Measurements from ENCODE around the gene RPGR.

RPGR gene

GRCh38 chrX:38282049-38282448, 45.3 kb downstream of the RPGR start:
- H4K20me1 ChIP-seq (ENCODE audit: insufficient read depth): no peaks in the 10 kb centered on the region
- no peaks in the 10 kb centered on the region for H3K79me2 ChIP-seq (ENCODE audit: insufficient read depth, low read depth)
- no peak overlapping the region for H3K9ac ChIP-seq
- no peak overlapping the region for H3K4me2 ChIP-seq
- TF ChIP-seq CTCF (conservative IDR thresholded peaks at IDR 0.05; ENCODE audit: low read depth, low read length): no peak
- no peaks in the 10 kb centered on the region for H3K36me3 ChIP-seq (ENCODE audit: insufficient read depth)
- H3K4me1 ChIP-seq (ENCODE audit: low read depth, poor library complexity, severe bottlenecking): no peaks in the 10 kb centered on the region
- H3K27ac ChIP-seq: no peak overlapping the region
- no peak overlapping the region for H3K4me3 ChIP-seq (IDR thresholded peaks at IDR 0.05; ENCODE audit: insufficient read depth, low read depth, low read length)
- no peak overlapping the region for H2AFZ ChIP-seq (ENCODE audit: low read depth)
- no peaks in the 10 kb centered on the region for H3K27me3 ChIP-seq (ENCODE audit: insufficient read depth, low read depth)

- no peaks in the 10 kb centered on the region for H3K36me3 ChIP-seq (ENCODE audit: insufficient read depth)
- no peak overlapping the region for H2AFZ ChIP-seq (ENCODE audit: low read depth)
- no peaks in the 10 kb centered on the region for H3K4me1 ChIP-seq (ENCODE audit: low read depth, poor library complexity, severe bottlenecking)
- TF ChIP-seq CTCF (conservative IDR thresholded peaks at IDR 0.05; ENCODE audit: low read depth, low read length): no peak
- no peak overlapping the region for H3K4me3 ChIP-seq (IDR thresholded peaks at IDR 0.05; ENCODE audit: insufficient read depth, low read depth, low read length)
- H3K4me2 ChIP-seq: no peak overlapping the region
- H3K9ac ChIP-seq: no peak overlapping the region
- no peaks in the 10 kb centered on the region for H4K20me1 ChIP-seq (ENCODE audit: insufficient read depth)
- H3K79me2 ChIP-seq (ENCODE audit: insufficient read depth, low read depth): no peaks in the 10 kb centered on the region
- H3K27me3 ChIP-seq (ENCODE audit: insufficient read depth, low read depth): no peaks in the 10 kb centered on the region
- no peak overlapping the region for H3K27ac ChIP-seq
Observed at GRCh38 chrX:38279188-38279587, 48.1 kb downstream of the RPGR start.

GRCh38 chrX:38278682-38279081, 48.6 kb downstream of the RPGR start:
- Histone ChIP-seq H3K79me2 (ENCODE audit: insufficient read depth, low read depth) (no peaks in the 10 kb centered on the region), H3K4me3 (IDR thresholded peaks at IDR 0.05; ENCODE audit: insufficient read depth, low read depth, low read length) (no peak overlapping the region), H3K9ac (no peak overlapping the region), H3K4me2 (no peak overlapping the region), H2AFZ (ENCODE audit: low read depth) (no peak overlapping the region), H3K36me3 (ENCODE audit: insufficient read depth) (no peaks in the 10 kb centered on the region), H4K20me1 (ENCODE audit: insufficient read depth) (no peaks in the 10 kb centered on the region), H3K4me1 (ENCODE audit: low read depth, poor library complexity, severe bottlenecking) (no peaks in the 10 kb centered on the region), H3K27me3 (ENCODE audit: insufficient read depth, low read depth) (no peaks in the 10 kb centered on the region), H3K27ac (no peak overlapping the region)
- TF ChIP-seq CTCF (conservative IDR thresholded peaks at IDR 0.05; ENCODE audit: low read depth, low read length): no peak

GRCh38 chrX:38277802-38278201, 49.5 kb downstream of the RPGR start:
- H3K4me2 ChIP-seq: no peak overlapping the region
- H3K4me1 ChIP-seq (ENCODE audit: low read depth, poor library complexity, severe bottlenecking): no peaks in the 10 kb centered on the region
- no peak overlapping the region for H3K27ac ChIP-seq
- no peak overlapping the region for H2AFZ ChIP-seq (ENCODE audit: low read depth)
- no peak overlapping the region for H3K4me3 ChIP-seq (IDR thresholded peaks at IDR 0.05; ENCODE audit: insufficient read depth, low read depth, low read length)
- no peaks in the 10 kb centered on the region for H3K79me2 ChIP-seq (ENCODE audit: insufficient read depth, low read depth)
- no peaks in the 10 kb centered on the region for H4K20me1 ChIP-seq (ENCODE audit: insufficient read depth)
- no peak for TF ChIP-seq CTCF (conservative IDR thresholded peaks at IDR 0.05; ENCODE audit: low read depth, low read length)
- no peaks in the 10 kb centered on the region for H3K36me3 ChIP-seq (ENCODE audit: insufficient read depth)
- no peaks in the 10 kb centered on the region for H3K27me3 ChIP-seq (ENCODE audit: insufficient read depth, low read depth)
- no peak overlapping the region for H3K9ac ChIP-seq

DNA sequence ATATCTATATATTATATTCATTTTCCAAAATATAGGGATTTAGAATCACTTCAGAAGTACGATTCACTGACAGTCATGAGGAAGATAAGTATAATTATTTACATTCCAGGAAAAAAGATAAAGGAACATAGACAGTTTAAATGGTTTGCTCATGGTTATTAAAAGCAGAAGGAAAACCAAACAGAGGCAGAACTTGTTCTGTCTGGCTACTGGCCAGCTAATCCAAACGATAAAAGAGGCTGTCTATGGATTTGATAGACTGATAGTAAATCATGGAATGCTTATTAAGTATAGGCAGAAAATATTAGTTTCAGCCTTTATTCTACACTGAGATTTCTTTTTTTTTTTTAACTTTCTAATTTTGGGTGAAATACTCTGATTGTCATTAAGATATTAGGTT, 50.2 kb downstream of the RPGR start:
- H3K9ac ChIP-seq: no peak overlapping the region
- TF ChIP-seq CTCF (conservative IDR thresholded peaks at IDR 0.05; ENCODE audit: low read depth, low read length): no peak
- no peak overlapping the region for H3K4me3 ChIP-seq (IDR thresholded peaks at IDR 0.05; ENCODE audit: insufficient read depth, low read depth, low read length)
- no peak overlapping the region for H3K4me2 ChIP-seq
- H3K4me1 ChIP-seq (ENCODE audit: low read depth, poor library complexity, severe bottlenecking): no peaks in the 10 kb centered on the region
- no peaks in the 10 kb centered on the region for H3K36me3 ChIP-seq (ENCODE audit: insufficient read depth)
- no peaks in the 10 kb centered on the region for H4K20me1 ChIP-seq (ENCODE audit: insufficient read depth)
- H3K27me3 ChIP-seq (ENCODE audit: insufficient read depth, low read depth): no peaks in the 10 kb centered on the region
- no peaks in the 10 kb centered on the region for H3K79me2 ChIP-seq (ENCODE audit: insufficient read depth, low read depth)
- H3K27ac ChIP-seq: no peak overlapping the region
- no peak overlapping the region for H2AFZ ChIP-seq (ENCODE audit: low read depth)

Measured in KMS-11 (cell line).